ENCODE measurements around the gene NSD1. TPM values are rescaled to one million over a fixed set of nuclear protein-coding genes. Genes with fewer than 3 reads are reported as not detected.

NSD1 gene
- total and polyA plus RNA-seq, 5 experiments from 2014 or later, result 25.0 to 130 (median 43.1) TPM

GRCh38 chr5:177325868-177326381 is 192.4 kb downstream of the NSD1 start:
- POLR2A ChIA-PET, result no interaction called here
- Mint-ChIP-seq H3K4me1 (peaks cover 4 to 31% (median 13%) of the 10 kb centered on the region in 4 donors), H3K9me3 (no peaks in the 10 kb centered on the region), H3K4me3 (no peak overlapping the region), H3K36me3 (peaks cover 0 to 37% (median 3%) of the 10 kb centered on the region in 3 donors), H3K27me3 (no peaks in the 10 kb centered on the region), H3K27ac (peak overlapping the region in 4 of 10 donors; percentile 21 to 90 (median 30))
- DNase-seq, result no peak
- ATAC-seq, result no peak

- H3K4me1 Mint-ChIP-seq, result peaks cover 3 to 40% (median 16%) of the 10 kb centered on the region in 4 donors
- peaks cover 0 to 40% (median 0%) of the 10 kb centered on the region in 3 donors for H3K36me3 Mint-ChIP-seq
- no peaks in the 10 kb centered on the region for H3K27me3 Mint-ChIP-seq
- no peaks in the 10 kb centered on the region for H3K9me3 Mint-ChIP-seq
- peak in 1 of 10 donors; percentile 29 for DNase-seq
- POLR2A ChIA-PET, result interaction anchor here (0.8 to 1.2 kb wide), 5 partner anchors 25 to 120 kb away, joined by 3 to 5 read pairs (median 4); partner anchors contain the start of genes PRELID1, RAB24 and RGS14
- H3K27ac Mint-ChIP-seq, result peak overlapping the region; percentile 61 to 96 (median 90)
- ATAC-seq, result peak; percentile 79 to 92
- H3K4me3 Mint-ChIP-seq, result peak overlapping the region; percentile 27 to 79 (median 60)
These were observed 194.3 kb downstream of the NSD1 start for GRCh38 chr5:177327539-177328522.

- peaks cover 3 to 42% (median 18%) of the 10 kb centered on the region in 4 donors for H3K4me1 Mint-ChIP-seq
- DNase-seq, result no peak
- H3K27me3 Mint-ChIP-seq, result no peaks in the 10 kb centered on the region
- POLR2A ChIA-PET, result interaction anchor here (0.8 kb wide), 1 partner anchor 119 kb away, joined by 4 read pairs; no protein-coding TSS in a partner anchor
- no peak overlapping the region for H3K27ac Mint-ChIP-seq
- H3K4me3 Mint-ChIP-seq, result no peak overlapping the region
- ATAC-seq, result no peak
- H3K9me3 Mint-ChIP-seq, result no peaks in the 10 kb centered on the region
- H3K36me3 Mint-ChIP-seq, result peaks cover 0 to 49% (median 4%) of the 10 kb centered on the region in 3 donors
These were observed 195.1 kb downstream of the NSD1 start for GRCh38 chr5:177328545-177329231.

GRCh38 chr5:177329883-177330282 is 196.3 kb downstream of the NSD1 start:
- Mint-ChIP-seq H3K9me3 (no peaks in the 10 kb centered on the region), H3K36me3 (peaks cover 0 to 56% (median 6%) of the 10 kb centered on the region in 3 donors), H3K4me1 (peaks cover 3 to 44% (median 17%) of the 10 kb centered on the region in 4 donors), H3K27me3 (no peaks in the 10 kb centered on the region), H3K27ac (no peak overlapping the region), H3K4me3 (no peak overlapping the region)
- POLR2A ChIA-PET, result interaction anchor here (0.9 kb wide), 1 partner anchor 60 kb away, joined by 3 read pairs; no protein-coding TSS in a partner anchor
- DNase-seq (no peak), ATAC-seq (no peak)

- DNase-seq (no peak), ATAC-seq (no peak)
- Mint-ChIP-seq H3K27ac (peak overlapping the region in 9 of 10 donors; percentile 38 to 89 (median 58)), H3K4me3 (peak overlapping the region in 1 of 10 donors; percentile 59), H3K4me1 (peaks cover 4 to 44% (median 19%) of the 10 kb centered on the region in 4 donors), H3K27me3 (no peaks in the 10 kb centered on the region), H3K9me3 (no peaks in the 10 kb centered on the region), H3K36me3 (peaks cover 0 to 68% (median 10%) of the 10 kb centered on the region in 3 donors)
- POLR2A ChIA-PET, result interaction anchor here (1.3 kb wide), 1 partner anchor 22 kb away, joined by 3 read pairs; no protein-coding TSS in a partner anchor
These were observed 197.6 kb downstream of the NSD1 start for GRCh38 chr5:177330991-177331842.

- DNase-seq, result no peak
- Mint-ChIP-seq H3K36me3 (peaks cover 0 to 75% (median 10%) of the 10 kb centered on the region in 3 donors), H3K27me3 (no peaks in the 10 kb centered on the region), H3K4me1 (peaks cover 6 to 44% (median 21%) of the 10 kb centered on the region in 4 donors), H3K4me3 (no peak overlapping the region), H3K27ac (peak overlapping the region in 3 of 10 donors; percentile 38 to 58 (median 40)), H3K9me3 (no peaks in the 10 kb centered on the region)
- POLR2A ChIA-PET, result interaction anchor here (0.6 to 1.3 kb wide), 3 partner anchors 19 to 123 kb away, joined by 3 read pairs; partner anchors contain the start of gene LMAN2
- no peak for ATAC-seq
These were observed 198.7 kb downstream of the NSD1 start for GRCh38 chr5:177332031-177332895.

GRCh38 chr5:177332896-177333260 is 199.3 kb downstream of the NSD1 start:
- Mint-ChIP-seq H3K4me3 (peak overlapping the region in 1 of 10 donors; percentile 24), H3K4me1 (peaks cover 6 to 42% (median 18%) of the 10 kb centered on the region in 4 donors), H3K36me3 (peaks cover 0 to 75% (median 10%) of the 10 kb centered on the region in 3 donors), H3K27ac (peak overlapping the region in 1 of 10 donors; percentile 40), H3K9me3 (no peaks in the 10 kb centered on the region), H3K27me3 (no peaks in the 10 kb centered on the region)
- POLR2A ChIA-PET, result interaction anchor here (0.6 kb wide), 2 partner anchors 30 to 122 kb away, joined by 3 read pairs; partner anchors contain the start of genes PRELID1 and RAB24
- ATAC-seq (no peak), DNase-seq (no peak)

- peaks cover 6 to 39% (median 19%) of the 10 kb centered on the region in 4 donors for H3K4me1 Mint-ChIP-seq
- no peaks in the 10 kb centered on the region for H3K9me3 Mint-ChIP-seq
- peaks cover 0 to 75% (median 10%) of the 10 kb centered on the region in 3 donors for H3K36me3 Mint-ChIP-seq
- ATAC-seq (no peak), DNase-seq (no peak)
- no peak overlapping the region for H3K4me3 Mint-ChIP-seq
- POLR2A ChIA-PET, result interaction anchor here (0.6 kb wide), 1 partner anchor 30 kb away, joined by 3 read pairs; the partner anchor contains the start of genes PRELID1 and RAB24
- H3K27me3 Mint-ChIP-seq, result no peaks in the 10 kb centered on the region
- peak overlapping the region in 4 of 10 donors; percentile 41 to 84 (median 70) for H3K27ac Mint-ChIP-seq
These were observed 200.0 kb downstream of the NSD1 start for GRCh38 chr5:177333420-177334154.

- H3K36me3 Mint-ChIP-seq, result peaks cover 0 to 76% (median 10%) of the 10 kb centered on the region in 3 donors
- POLR2A ChIA-PET, result interaction anchor here (0.5 kb wide), 1 partner anchor 19 kb away, joined by 7 read pairs; no protein-coding TSS in a partner anchor
These were observed 200.6 kb downstream of the NSD1 start for GRCh38 chr5:177334155-177334551.

More at GRCh38 chr5:177334155-177334551, 200.6 kb downstream of the NSD1 start:
- H3K27me3 Mint-ChIP-seq, result no peaks in the 10 kb centered on the region
- no peak for ATAC-seq
- H3K9me3 Mint-ChIP-seq, result no peaks in the 10 kb centered on the region
- peaks cover 6 to 43% (median 21%) of the 10 kb centered on the region in 4 donors for H3K4me1 Mint-ChIP-seq
- H3K4me3 Mint-ChIP-seq, result no peak overlapping the region
- no peak for DNase-seq
- H3K27ac Mint-ChIP-seq, result peak overlapping the region in 2 of 10 donors; percentile 41 to 84
